HEK293T (cell line): ENCODE data around the gene MYO1B.

Source experiments
- BHLHE40 ChIP-seq: fragments of 450-650 bp; IDR thresholded peaks from 2 replicates; pipeline ENCODE4 v1.6.1; 2016; ENCODE audit warnings: mild to moderate bottlenecking, moderate library complexity, borderline replicate concordance
- CTBP1 ChIP-seq: fragments of 450-650 bp; IDR thresholded peaks from 2 replicates; pipeline ENCODE4 v1.6.1; 2016; ENCODE audit warnings: borderline replicate concordance
- FOXA1 ChIP-seq: fragments of 450-650 bp; IDR thresholded peaks from 2 replicates; pipeline ENCODE4 v1.6.1; 2016; ENCODE audit warnings: mild to moderate bottlenecking
- L3MBTL2 ChIP-seq: fragments of 450-650 bp; conservative IDR thresholded peaks from 2 replicates; pipeline ENCODE4 v1.6.1; 2016; ENCODE audit warnings: mild to moderate bottlenecking
- LEF1 ChIP-seq: fragments of 450-650 bp; IDR thresholded peaks from 2 replicates; pipeline ENCODE4 v1.6.1; 2017; ENCODE audit warnings: mild to moderate bottlenecking, borderline replicate concordance
- NFRKB ChIP-seq: fragments of 450-650 bp; IDR thresholded peaks from 2 replicates; pipeline ENCODE4 v1.6.1; 2016; ENCODE audit warnings: mild to moderate bottlenecking, moderate library complexity
- TARDBP ChIP-seq: fragments of 450-650 bp; IDR thresholded peaks from 2 replicates; pipeline ENCODE4 v1.6.1; 2016
- ZNF384 ChIP-seq: fragments of 450-650 bp; IDR thresholded peaks from 2 replicates; pipeline ENCODE4 v1.6.1; 2016

DNA sequence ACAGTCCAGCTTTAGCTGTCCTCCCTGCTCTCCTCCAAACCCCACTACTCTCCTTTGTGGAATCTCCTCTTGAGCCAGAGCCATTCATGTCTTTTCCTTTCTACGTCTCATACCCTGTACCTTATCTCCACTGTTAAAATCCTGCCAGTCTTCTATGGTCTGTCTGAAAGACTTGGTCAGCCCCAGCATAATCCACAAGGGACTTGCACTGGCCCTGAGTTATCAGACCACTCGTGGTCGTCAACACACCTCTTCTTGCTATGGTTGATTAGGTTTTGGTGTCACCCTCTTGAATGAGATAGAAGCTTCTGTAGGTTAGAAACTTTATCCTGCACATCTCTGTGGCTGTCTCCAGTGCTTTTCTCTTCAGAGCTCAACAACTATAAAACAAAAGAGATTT is 56.8 kb downstream of the MYO1B start:
- no peak for TF ChIP-seq ZNF384
- no peak for TF ChIP-seq BHLHE40
- no peak for TF ChIP-seq TARDBP
- TF ChIP-seq FOXA1, result no peak
- TF ChIP-seq LEF1, result no peak
- TF ChIP-seq CTBP1, result no peak
- no peak for TF ChIP-seq L3MBTL2
- TF ChIP-seq NFRKB, result no peak
